GM20000 (cell line): ENCODE measurements around the gene CTDSPL.

Experiments
- DNase-seq: peaks from one replicate; pipeline ENCODE4 v3.0.0; 2012; ENCODE audit warnings: low spot score
- CTCF ChIP-seq: IDR thresholded peaks from 2 replicates; pipeline ENCODE4 v1.5.1; 2012; ENCODE audit warnings: mild to moderate bottlenecking, control low read depth; ENCODE audit errors: extremely low read depth, missing control alignments

Gene CTDSPL

DNA sequence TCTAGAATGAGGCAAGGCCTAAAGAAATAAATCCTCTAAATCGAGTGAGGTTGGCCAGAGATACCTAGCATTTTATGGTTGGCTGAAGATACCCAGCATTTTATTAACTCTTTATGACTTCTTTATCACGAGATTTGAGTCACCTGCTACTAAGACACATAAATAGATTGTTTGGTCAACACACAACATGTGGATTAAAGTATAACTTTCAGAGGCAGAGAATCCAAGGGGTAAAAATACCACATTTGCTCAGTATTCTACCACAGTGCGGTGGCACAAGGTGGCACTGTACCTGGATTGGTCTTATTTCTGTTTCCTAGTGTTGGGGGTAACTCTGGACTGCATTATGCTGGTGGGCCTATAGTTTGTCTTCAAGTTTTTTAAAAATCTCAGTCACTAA is 102.0 kb downstream of the CTDSPL start:
- DNase-seq, result no peak
- no peak for TF ChIP-seq CTCF

DNA sequence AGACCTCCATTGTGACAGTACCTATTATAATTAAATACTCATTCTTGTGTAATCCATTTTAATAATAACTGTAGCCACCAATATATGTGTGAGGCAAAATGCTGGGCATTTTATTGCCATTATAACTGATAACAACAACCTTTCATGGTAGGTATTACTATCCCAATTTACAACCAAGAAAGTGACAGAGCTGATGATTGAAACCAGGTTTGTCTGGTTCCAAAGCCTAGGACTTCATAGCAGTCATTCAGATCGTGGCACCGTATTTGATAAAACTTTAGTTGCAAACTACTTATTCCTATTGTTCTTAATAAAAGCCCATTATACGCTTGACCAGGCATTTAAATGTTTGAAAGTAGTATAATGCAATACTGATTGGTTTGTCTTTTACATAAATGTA is 102.5 kb downstream of the CTDSPL start:
- TF ChIP-seq CTCF, result no peak
- DNase-seq, result no peak

DNA sequence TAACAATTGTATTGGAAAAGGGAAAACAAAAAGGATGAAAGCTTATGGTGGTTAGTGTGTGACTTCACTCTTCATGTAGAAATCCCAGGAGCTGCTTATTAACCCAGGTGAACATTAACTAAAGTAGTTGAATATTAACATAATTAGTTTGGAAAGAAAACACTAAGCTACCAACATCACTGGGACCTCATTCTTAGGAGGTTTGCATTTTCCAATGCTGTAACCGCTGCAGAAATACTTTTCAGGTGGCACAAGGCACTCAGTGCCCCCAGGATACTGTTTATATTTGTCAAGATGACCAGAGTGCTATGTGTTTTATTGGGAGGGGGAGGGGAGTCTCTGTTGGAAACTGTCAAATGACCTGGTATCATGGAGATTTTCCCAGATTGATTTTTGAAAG is 103.0 kb downstream of the CTDSPL start:
- DNase-seq, result no peak
- TF ChIP-seq CTCF, result no peak

GRCh38 chr3:37967260-37967881 is 105.7 kb downstream of the CTDSPL start:
- peak; percentile 70 for DNase-seq
- TF ChIP-seq CTCF, result peak; percentile 91

DNA sequence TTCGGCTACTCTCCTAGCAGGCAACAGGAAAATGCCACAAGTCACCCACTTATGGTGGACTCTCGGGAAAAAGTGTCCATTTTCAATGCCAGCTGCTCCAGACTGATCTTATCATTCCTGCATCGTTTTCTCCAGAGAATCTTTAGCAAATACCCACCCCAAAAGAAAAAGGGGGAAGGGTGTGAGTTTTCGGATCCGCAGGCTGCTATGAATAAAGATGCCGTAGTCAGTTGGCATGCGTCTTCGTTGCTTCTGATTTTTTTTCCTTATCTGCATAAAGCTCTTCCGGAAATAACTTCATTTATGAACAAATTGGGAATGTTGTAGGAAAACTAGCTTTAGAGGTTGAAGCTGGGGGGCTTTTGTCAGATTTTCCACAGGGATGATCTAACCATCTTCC is 106.5 kb downstream of the CTDSPL start:
- no peak for DNase-seq
- TF ChIP-seq CTCF, result no peak

DNA sequence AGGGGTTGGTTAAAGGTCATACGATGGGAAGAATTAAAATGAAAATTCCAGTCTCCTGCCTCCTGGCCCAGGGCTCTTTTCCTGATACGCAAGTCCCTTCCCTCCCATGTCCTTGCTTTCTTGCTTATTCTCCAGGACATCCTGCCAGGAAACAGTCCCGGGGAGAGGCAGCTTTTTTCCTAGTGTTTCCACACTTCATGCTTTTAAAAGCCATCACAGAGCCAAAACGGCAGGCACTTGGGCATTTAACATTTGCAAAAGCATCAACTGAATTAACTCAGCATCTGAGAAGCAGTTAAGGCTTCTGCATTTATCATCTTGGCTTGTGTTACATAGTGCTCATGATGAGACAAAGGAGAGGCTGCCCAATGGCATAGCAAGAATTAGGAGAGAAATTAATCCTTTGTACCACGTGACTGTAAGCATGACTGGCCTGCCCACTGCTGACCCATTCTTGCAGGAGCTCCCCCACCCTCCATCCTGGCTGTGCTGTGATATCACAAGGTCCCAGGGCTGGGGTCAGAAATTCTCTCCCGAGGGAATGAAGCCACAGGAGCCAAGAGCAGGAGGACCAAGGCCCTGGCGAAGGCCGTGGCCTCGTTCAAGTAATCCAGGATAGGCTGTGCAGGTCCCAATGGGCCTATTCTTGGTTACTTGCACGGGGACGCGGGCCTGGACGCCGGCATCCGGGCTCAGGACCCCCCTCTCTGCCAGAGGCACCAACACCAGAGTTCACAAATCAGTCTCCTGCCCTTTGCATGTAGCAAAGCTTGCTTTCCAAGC is 107.3 kb downstream of the CTDSPL start:
- no peak for TF ChIP-seq CTCF
- DNase-seq, result no peak

DNA sequence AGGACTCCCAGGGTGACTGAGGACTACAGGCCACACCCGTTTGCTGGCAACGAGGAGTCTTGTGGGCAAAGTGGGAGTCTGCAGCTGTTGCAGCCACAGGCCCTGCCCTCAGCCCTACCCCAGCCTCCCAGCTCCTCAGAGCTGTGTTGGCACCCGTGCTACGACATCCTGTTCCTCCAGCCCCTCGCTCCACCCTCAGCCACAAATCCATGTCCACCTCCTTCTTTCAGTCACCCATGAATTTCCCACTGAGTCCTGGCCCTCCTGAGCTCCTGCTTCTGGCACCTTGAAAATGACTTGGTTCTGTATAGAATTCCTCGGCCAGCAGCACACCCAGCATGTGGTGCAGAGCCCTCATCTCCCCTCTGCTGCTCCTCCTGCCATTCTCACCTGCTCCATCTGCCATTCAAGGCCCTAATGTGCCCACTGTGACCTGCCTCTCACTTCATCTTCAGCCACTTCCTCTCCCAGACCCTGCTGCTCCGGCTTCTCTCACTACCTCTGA is 108.0 kb downstream of the CTDSPL start:
- TF ChIP-seq CTCF, result no peak
- DNase-seq, result no peak
